WTC11 (cell line): ENCODE measurements around the gene OR52E5. TPM values are rescaled to one million over a fixed set of nuclear protein-coding genes. Genes with fewer than 3 reads are reported as not detected.

ENCODE experiments used
- ATAC-seq: fragments of 200-7000 bp; cut with Tn5 transposase; 2 replicates; pipeline ENCODE4 v1.10.0; 2021; ENCODE audit warnings: mild to moderate bottlenecking, moderate library complexity
- Bru-seq: library from RNA; stranded (reverse); fragments of 400-500 nt; gene quantifications from one replicate; lab custom pipeline; 2021; lab: Mats Ljungman, UMichigan
- CTCF ChIA-PET: fragments of 300-600 bp; sonication (Branson Sonifier 250); formaldehyde crosslinking; loops from one replicate; lab custom pipeline; 2021; ENCODE audit warnings: antibody characterized with exemption; lab: Charles Lee
- POLR2A ChIA-PET: fragments of 350-600 bp; sonication (Branson Sonifier 250); formaldehyde crosslinking; loops from one replicate; lab custom pipeline; 2021; ENCODE audit warnings: antibody characterized with exemption; lab: Charles Lee
- DNase-seq: peaks from one replicate; pipeline ENCODE4 v3.0.0; 2021; ENCODE audit warnings: low spot score
- H3K27ac Mint-ChIP-seq: 2 replicates; pipeline ENCODE4 v1.8.0; 2021; ENCODE audit warnings: mixed read lengths
- H3K27me3 Mint-ChIP-seq: 2 replicates; pipeline ENCODE4 v1.8.0; 2021; ENCODE audit warnings: low read depth, mild to moderate bottlenecking, moderate library complexity, mixed read lengths
- H3K36me3 Mint-ChIP-seq: 2 replicates; pipeline ENCODE4 v1.8.0; 2021; ENCODE audit warnings: mixed read lengths
- H3K4me1 Mint-ChIP-seq: 2 replicates; pipeline ENCODE4 v1.8.0; 2022; ENCODE audit warnings: mixed read lengths
- H3K4me3 Mint-ChIP-seq: 2 replicates; pipeline ENCODE4 v1.8.0; 2021; ENCODE audit warnings: mild to moderate bottlenecking, moderate library complexity, mixed read lengths
- H3K9me3 Mint-ChIP-seq: 2 replicates; pipeline ENCODE4 v1.8.0; 2021; ENCODE audit warnings: mixed read lengths
- GABPB1 ChIP-seq: sonication (generic); formaldehyde crosslinking; IDR thresholded peaks from 2 replicates; pipeline ENCODE4 v1.8.1; 2023; ENCODE audit warnings: mild to moderate bottlenecking, missing genetic modification reagents
- GRHL2 ChIP-seq: fragments of 250-450 bp; sonication (Bioruptor Pico); IDR thresholded peaks from 2 replicates; pipeline ENCODE4 v1.8.0; 2022; ENCODE audit warnings: mild to moderate bottlenecking, moderate library complexity; ENCODE audit not compliant: insufficient replicate concordance, severe bottlenecking
- JAZF1 ChIP-seq: fragments of 250-450 bp; sonication (Bioruptor Pico); IDR thresholded peaks from 2 replicates; pipeline ENCODE4 v1.9.0; 2021; ENCODE audit warnings: moderate library complexity, mild to moderate bottlenecking, inconsistent platforms
- PRRX2 ChIP-seq: fragments of 250-450 bp; sonication (Bioruptor Pico); IDR thresholded peaks from 2 replicates; pipeline ENCODE4 v1.8.0; 2021; ENCODE audit warnings: mild to moderate bottlenecking
- RELA ChIP-seq: sonication (generic); formaldehyde crosslinking; IDR thresholded peaks from 2 replicates; pipeline ENCODE4 v1.8.1; 2022; ENCODE audit warnings: missing genetic modification reagents, mild to moderate bottlenecking, borderline replicate concordance
- SP1 ChIP-seq: sonication (generic); formaldehyde crosslinking; conservative IDR thresholded peaks from 2 replicates; pipeline ENCODE4 v1.8.1; 2022; ENCODE audit warnings: missing genetic modification reagents
- ZNF138 ChIP-seq: sonication (generic); formaldehyde crosslinking; conservative IDR thresholded peaks from 2 replicates; pipeline ENCODE4 v1.8.1; 2022; ENCODE audit warnings: mild to moderate bottlenecking, moderate library complexity, missing genetic modification reagents
- ZNF416 ChIP-seq: fragments of 250-450 bp; sonication (Bioruptor Pico); IDR thresholded peaks from 2 replicates; pipeline ENCODE4 v1.9.0; 2021; ENCODE audit warnings: mild to moderate bottlenecking, inconsistent platforms
- long read RNA-seq, 3 experiments: library from RNA in 1 of 3; library from capped mRNA in 1 of 3; library from polyadenylated mRNA in 1 of 3; unstranded in 2 of 3; stranded (forward) in 1 of 3; transcript quantifications; one replicate each; pipeline ENCODE4 v2.0.0, GENCODE V29; 2021
- total RNA-seq: library from RNA; stranded (reverse); gene quantifications from 3 replicates; pipeline ENCODE4 v1.2.3, GENCODE V29; 2021
- TF ChIP-seq, protein P1 (sequence below): fragments of 250-450 bp; sonication (Bioruptor Pico); IDR thresholded peaks from 2 replicates; pipeline ENCODE4 v1.9.0; 2021; ENCODE audit warnings: mild to moderate bottlenecking
- TF ChIP-seq, protein P2 (sequence below): fragments of 200-600 bp; IDR thresholded peaks from 2 replicates; pipeline ENCODE4 v1.8.0; 2022; ENCODE audit warnings: antibody characterized with exemption
- TF ChIP-seq, protein P3 (sequence below): sonication (generic); formaldehyde crosslinking; conservative IDR thresholded peaks from 2 replicates; pipeline ENCODE4 v1.8.1; 2023; ENCODE audit warnings: mild to moderate bottlenecking, low read depth, missing genetic modification reagents, moderate library complexity
- TF ChIP-seq, protein P4 (sequence below): sonication (generic); formaldehyde crosslinking; IDR thresholded peaks from 2 replicates; pipeline ENCODE4 v1.8.1; 2022; ENCODE audit warnings: low read depth, mild to moderate bottlenecking, moderate library complexity, missing genetic modification reagents, borderline replicate concordance
- TF ChIP-seq, protein P5 (sequence below): fragments of 250-450 bp; sonication (Bioruptor Pico); IDR thresholded peaks from 2 replicates; pipeline ENCODE4 v1.8.0; 2021; ENCODE audit warnings: mild to moderate bottlenecking
- TF ChIP-seq, protein P6 (sequence below): sonication (generic); formaldehyde crosslinking; IDR thresholded peaks from 2 replicates; pipeline ENCODE4 v1.8.0; 2022; ENCODE audit warnings: mild to moderate bottlenecking, missing genetic modification reagents

The OR52E5 gene
- total RNA-seq (not detected in 3 replicates), Bru-seq, nascent RNA (not detected)
- long read RNA-seq, experiment 1 = 0 reads
- long read RNA-seq, experiment 2 = 0 reads
- long read RNA-seq, experiment 3 = 0 reads

DNA sequence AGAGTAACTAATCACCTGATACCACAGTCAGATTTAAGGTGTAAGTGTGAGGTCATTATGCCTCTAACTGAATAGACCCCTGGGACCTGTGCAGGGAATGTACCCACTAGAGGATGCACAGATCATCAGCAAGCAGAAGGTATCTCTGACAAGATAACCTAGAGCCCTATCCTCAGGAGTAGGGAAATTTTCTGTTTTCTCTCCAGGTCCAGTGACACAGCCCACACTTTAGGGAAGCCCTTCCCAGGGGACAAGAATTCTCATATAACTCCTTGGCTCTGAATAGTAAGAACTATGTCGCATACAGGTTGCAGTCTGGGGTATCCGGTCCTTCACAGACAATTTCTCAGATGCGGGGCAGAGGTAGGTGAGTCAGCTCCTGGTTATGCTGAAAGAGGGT, at the start of gene OR52E5:
Gene OR52E5, plus strand, starts transcription at position 301 of the 400 bp plus-strand sequence. CDS start 7,569 bp downstream, outside the sequence.
- ChIA-PET CTCF (interaction anchor here (0.6 kb wide), 1 partner anchor 305 kb away, joined by 3 read pairs; no protein-coding TSS in a partner anchor), POLR2A (no interaction called here)
- ATAC-seq = no peak
- H3K4me3 Mint-ChIP-seq = no peak within 1 kb of the TSS
- TF ChIP-seq, protein P1, sequence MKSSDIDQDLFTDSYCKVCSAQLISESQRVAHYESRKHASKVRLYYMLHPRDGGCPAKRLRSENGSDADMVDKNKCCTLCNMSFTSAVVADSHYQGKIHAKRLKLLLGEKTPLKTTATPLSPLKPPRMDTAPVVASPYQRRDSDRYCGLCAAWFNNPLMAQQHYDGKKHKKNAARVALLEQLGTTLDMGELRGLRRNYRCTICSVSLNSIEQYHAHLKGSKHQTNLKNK (CRISPR knock-in tag) = no peak
- TF ChIP-seq, protein P2, sequence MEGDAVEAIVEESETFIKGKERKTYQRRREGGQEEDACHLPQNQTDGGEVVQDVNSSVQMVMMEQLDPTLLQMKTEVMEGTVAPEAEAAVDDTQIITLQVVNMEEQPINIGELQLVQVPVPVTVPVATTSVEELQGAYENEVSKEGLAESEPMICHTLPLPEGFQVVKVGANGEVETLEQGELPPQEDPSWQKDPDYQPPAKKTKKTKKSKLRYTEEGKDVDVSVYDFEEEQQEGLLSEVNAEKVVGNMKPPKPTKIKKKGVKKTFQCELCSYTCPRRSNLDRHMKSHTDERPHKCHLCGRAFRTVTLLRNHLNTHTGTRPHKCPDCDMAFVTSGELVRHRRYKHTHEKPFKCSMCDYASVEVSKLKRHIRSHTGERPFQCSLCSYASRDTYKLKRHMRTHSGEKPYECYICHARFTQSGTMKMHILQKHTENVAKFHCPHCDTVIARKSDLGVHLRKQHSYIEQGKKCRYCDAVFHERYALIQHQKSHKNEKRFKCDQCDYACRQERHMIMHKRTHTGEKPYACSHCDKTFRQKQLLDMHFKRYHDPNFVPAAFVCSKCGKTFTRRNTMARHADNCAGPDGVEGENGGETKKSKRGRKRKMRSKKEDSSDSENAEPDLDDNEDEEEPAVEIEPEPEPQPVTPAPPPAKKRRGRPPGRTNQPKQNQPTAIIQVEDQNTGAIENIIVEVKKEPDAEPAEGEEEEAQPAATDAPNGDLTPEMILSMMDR = no peak
- no peak for TF ChIP-seq PRRX2 (CRISPR knock-in tag)
- TF ChIP-seq, all 79 proteins: peak for 0
- DNase-seq = no peak
- H3K27me3 Mint-ChIP-seq = no peaks in the 10 kb centered on the region
- peaks cover 2% of the 10 kb centered on the region for H3K4me1 Mint-ChIP-seq
- no peaks in the 10 kb centered on the region for H3K9me3 Mint-ChIP-seq
- H3K36me3 Mint-ChIP-seq = no peaks in the 10 kb centered on the region
- no peak within 1 kb of the TSS for H3K27ac Mint-ChIP-seq

DNA sequence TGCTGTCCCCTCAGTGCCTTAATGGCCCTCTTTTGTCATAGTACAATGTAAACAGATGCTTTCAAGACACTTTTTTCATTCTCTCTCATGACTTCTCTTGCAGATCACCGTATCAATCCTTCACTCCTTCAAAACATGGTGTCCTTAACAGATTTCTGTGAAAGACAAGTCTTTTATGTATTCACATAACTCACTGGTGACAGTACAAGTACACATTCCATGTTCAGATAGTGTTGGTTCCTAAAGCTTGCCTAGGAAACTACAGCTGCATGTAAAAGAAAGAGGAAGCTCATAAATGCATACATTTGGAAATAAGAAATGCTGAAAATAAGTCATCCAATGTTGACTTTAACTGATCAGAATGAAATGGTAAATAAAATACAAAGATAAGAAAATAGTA, 46.3 kb upstream of the OR52E5 start:
- Mint-ChIP-seq H3K36me3 (no peaks in the 10 kb centered on the region), H3K27me3 (no peaks in the 10 kb centered on the region), H3K4me3 (no peak overlapping the region)
- TF ChIP-seq RELA (no peak), GABPB1 (CRISPR knock-in tag) (no peak), GRHL2 (CRISPR knock-in tag) (no peak), ZNF416 (CRISPR knock-in tag) (no peak), ZNF138 (CRISPR knock-in tag) (no peak), SP1 (CRISPR knock-in tag) (no peak), JAZF1 (CRISPR knock-in tag) (no peak)
- TF ChIP-seq, protein P3, sequence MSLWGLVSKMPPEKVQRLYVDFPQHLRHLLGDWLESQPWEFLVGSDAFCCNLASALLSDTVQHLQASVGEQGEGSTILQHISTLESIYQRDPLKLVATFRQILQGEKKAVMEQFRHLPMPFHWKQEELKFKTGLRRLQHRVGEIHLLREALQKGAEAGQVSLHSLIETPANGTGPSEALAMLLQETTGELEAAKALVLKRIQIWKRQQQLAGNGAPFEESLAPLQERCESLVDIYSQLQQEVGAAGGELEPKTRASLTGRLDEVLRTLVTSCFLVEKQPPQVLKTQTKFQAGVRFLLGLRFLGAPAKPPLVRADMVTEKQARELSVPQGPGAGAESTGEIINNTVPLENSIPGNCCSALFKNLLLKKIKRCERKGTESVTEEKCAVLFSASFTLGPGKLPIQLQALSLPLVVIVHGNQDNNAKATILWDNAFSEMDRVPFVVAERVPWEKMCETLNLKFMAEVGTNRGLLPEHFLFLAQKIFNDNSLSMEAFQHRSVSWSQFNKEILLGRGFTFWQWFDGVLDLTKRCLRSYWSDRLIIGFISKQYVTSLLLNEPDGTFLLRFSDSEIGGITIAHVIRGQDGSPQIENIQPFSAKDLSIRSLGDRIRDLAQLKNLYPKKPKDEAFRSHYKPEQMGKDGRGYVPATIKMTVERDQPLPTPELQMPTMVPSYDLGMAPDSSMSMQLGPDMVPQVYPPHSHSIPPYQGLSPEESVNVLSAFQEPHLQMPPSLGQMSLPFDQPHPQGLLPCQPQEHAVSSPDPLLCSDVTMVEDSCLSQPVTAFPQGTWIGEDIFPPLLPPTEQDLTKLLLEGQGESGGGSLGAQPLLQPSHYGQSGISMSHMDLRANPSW (CRISPR knock-in tag) = no peak
- TF ChIP-seq, protein P4, sequence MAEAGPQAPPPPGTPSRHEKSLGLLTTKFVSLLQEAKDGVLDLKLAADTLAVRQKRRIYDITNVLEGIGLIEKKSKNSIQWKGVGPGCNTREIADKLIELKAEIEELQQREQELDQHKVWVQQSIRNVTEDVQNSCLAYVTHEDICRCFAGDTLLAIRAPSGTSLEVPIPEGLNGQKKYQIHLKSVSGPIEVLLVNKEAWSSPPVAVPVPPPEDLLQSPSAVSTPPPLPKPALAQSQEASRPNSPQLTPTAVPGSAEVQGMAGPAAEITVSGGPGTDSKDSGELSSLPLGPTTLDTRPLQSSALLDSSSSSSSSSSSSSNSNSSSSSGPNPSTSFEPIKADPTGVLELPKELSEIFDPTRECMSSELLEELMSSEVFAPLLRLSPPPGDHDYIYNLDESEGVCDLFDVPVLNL = no peak
- TF ChIP-seq, protein P5, sequence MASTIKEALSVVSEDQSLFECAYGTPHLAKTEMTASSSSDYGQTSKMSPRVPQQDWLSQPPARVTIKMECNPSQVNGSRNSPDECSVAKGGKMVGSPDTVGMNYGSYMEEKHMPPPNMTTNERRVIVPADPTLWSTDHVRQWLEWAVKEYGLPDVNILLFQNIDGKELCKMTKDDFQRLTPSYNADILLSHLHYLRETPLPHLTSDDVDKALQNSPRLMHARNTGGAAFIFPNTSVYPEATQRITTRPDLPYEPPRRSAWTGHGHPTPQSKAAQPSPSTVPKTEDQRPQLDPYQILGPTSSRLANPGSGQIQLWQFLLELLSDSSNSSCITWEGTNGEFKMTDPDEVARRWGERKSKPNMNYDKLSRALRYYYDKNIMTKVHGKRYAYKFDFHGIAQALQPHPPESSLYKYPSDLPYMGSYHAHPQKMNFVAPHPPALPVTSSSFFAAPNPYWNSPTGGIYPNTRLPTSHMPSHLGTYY (CRISPR knock-in tag) = no peak
- TF ChIP-seq, protein P6, sequence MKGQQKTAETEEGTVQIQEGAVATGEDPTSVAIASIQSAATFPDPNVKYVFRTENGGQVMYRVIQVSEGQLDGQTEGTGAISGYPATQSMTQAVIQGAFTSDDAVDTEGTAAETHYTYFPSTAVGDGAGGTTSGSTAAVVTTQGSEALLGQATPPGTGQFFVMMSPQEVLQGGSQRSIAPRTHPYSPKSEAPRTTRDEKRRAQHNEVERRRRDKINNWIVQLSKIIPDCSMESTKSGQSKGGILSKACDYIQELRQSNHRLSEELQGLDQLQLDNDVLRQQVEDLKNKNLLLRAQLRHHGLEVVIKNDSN (CRISPR knock-in tag) = no peak
- TF ChIP-seq, all 79 proteins: peak for 0
- ChIA-PET POLR2A (no interaction called here), CTCF (no interaction called here)
- DNase-seq (no peak), ATAC-seq (no peak)
- H3K27ac Mint-ChIP-seq = no peak overlapping the region
- no peaks in the 10 kb centered on the region for H3K9me3 Mint-ChIP-seq
- no peaks in the 10 kb centered on the region for H3K4me1 Mint-ChIP-seq
